Chondrocyte (in vitro differentiated cells): ENCODE results near the gene DXO. TPM values are rescaled to one million over a fixed set of nuclear protein-coding genes. Genes with fewer than 3 reads are reported as not detected.
"Not testable (repeated sequence)": the region's sequence is repeated elsewhere in the genome, so short reads cannot be mapped to it uniquely, and the experiment has no call there.

ENCODE experiments used
- DNase-seq: peaks from one replicate; pipeline ENCODE4 v3.0.0; 2021; ENCODE audit warnings: mixed read lengths, low spot score
- H3K27ac Mint-ChIP-seq: one replicate; pipeline ENCODE4 v1.8.0; 2021; ENCODE audit warnings: mild to moderate bottlenecking, moderate library complexity, mixed read lengths; ENCODE audit not compliant: unreplicated experiment
- H3K27me3 Mint-ChIP-seq: 2 replicates; pipeline ENCODE4 v1.8.0; 2021; ENCODE audit warnings: low read depth, mixed read lengths
- H3K36me3 Mint-ChIP-seq: 2 replicates; pipeline ENCODE4 v1.8.0; 2021; ENCODE audit warnings: low read depth, mixed read lengths
- H3K4me1 Mint-ChIP-seq: 2 replicates; pipeline ENCODE4 v1.8.0; 2021; ENCODE audit warnings: low read depth, mild to moderate bottlenecking, mixed read lengths
- H3K4me3 Mint-ChIP-seq: one replicate; pipeline ENCODE4 v1.8.0; 2021; ENCODE audit warnings: mild to moderate bottlenecking, moderate library complexity, mixed read lengths; ENCODE audit not compliant: unreplicated experiment
- H3K9me3 Mint-ChIP-seq: 2 replicates; pipeline ENCODE4 v1.8.0; 2021; ENCODE audit warnings: low read depth, mixed read lengths
- CTCF ChIP-seq: fragments of 200-600 bp; sonication (generic); IDR thresholded peaks from 2 replicates; pipeline ENCODE4 v1.5.0; 2021; ENCODE audit warnings: antibody characterized with exemption, mild to moderate bottlenecking, moderate library complexity
- total RNA-seq: library from RNA; stranded (reverse); gene quantifications from 3 replicates; pipeline ENCODE4 v1.2.1, GENCODE V29; 2021

The DXO gene
- total RNA-seq, 1 donor from 2014 or later = 25.9 TPM

DNA sequence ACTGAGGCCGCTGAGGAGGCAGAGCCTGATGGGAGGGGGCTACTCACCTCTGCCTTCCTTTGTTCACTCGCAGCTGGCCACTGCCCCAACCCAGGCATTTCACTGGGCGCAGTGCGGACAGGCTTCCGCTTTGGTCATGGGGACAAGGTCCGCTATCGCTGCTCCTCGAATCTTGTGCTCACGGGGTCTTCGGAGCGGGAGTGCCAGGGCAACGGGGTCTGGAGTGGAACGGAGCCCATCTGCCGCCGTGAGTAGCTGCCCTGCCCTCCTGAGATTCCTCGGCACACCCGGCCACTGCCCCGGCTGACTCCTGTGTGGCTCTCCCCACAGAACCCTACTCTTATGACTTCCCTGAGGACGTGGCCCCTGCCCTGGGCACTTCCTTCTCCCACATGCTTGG is 38.4 kb downstream of the DXO start:
- no peak for TF ChIP-seq CTCF
- no peaks in the 10 kb centered on the region for H3K4me1 Mint-ChIP-seq
- no peaks in the 10 kb centered on the region for H3K36me3 Mint-ChIP-seq
- peaks cover 9% of the 10 kb centered on the region for H3K27me3 Mint-ChIP-seq
- no peak overlapping the region for H3K4me3 Mint-ChIP-seq
- H3K9me3 Mint-ChIP-seq = no peaks in the 10 kb centered on the region
- H3K27ac Mint-ChIP-seq = no peak overlapping the region
- DNase-seq = no peak

- not testable (repeated sequence) for H3K4me1 Mint-ChIP-seq, DNase-seq, H3K27me3 Mint-ChIP-seq, H3K27ac Mint-ChIP-seq, H3K36me3 Mint-ChIP-seq, H3K4me3 Mint-ChIP-seq, H3K9me3 Mint-ChIP-seq
Observed at GRCh38 chr6:31932137-31932536, 39.8 kb downstream of the DXO start.

DNA sequence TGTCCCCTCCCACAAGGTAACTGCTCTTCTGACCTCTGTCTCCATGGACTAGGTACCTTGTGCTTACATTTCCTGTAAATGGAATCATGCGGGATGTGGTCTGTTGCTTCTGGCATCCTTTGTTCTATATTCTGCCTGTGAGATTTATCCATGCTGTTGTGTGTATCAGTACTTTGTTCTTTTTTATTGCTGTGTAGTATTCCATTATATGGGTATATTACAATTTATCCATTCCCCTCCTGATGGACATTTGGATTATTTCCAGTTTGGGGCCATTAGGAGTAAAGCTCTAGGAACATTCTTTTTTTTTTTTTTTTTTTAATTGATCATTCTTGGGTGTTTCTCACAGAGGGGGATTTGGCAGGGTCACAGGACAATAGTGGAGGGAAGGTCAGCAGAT is 41.0 kb downstream of the DXO start:
- Mint-ChIP-seq H3K4me3 (no peak overlapping the region), H3K9me3 (no peaks in the 10 kb centered on the region), H3K36me3 (no peaks in the 10 kb centered on the region), H3K27ac (no peak overlapping the region), H3K27me3 (peaks cover 9% of the 10 kb centered on the region), H3K4me1 (no peaks in the 10 kb centered on the region)
- no peak for TF ChIP-seq CTCF
- DNase-seq = no peak

GRCh38 chr6:31928672-31928939 is 43.3 kb downstream of the DXO start:
- Mint-ChIP-seq H3K27me3 (peaks cover 7% of the 10 kb centered on the region), H3K27ac (no peak overlapping the region), H3K4me3 (no peak overlapping the region), H3K4me1 (no peaks in the 10 kb centered on the region), H3K9me3 (no peaks in the 10 kb centered on the region), H3K36me3 (no peaks in the 10 kb centered on the region)
- TF ChIP-seq CTCF = no peak
- no peak for DNase-seq

- H3K4me1 Mint-ChIP-seq = no peaks in the 10 kb centered on the region
- H3K4me3 Mint-ChIP-seq = no peak overlapping the region
- H3K36me3 Mint-ChIP-seq = no peaks in the 10 kb centered on the region
- H3K27me3 Mint-ChIP-seq = peaks cover 4% of the 10 kb centered on the region
- no peaks in the 10 kb centered on the region for H3K9me3 Mint-ChIP-seq
- DNase-seq = no peak
- no peak overlapping the region for H3K27ac Mint-ChIP-seq
- TF ChIP-seq CTCF = no peak
Observed at GRCh38 chr6:31927863-31928671, 43.9 kb downstream of the DXO start.

- H3K36me3 Mint-ChIP-seq = no peaks in the 10 kb centered on the region
- H3K4me1 Mint-ChIP-seq = no peaks in the 10 kb centered on the region
- DNase-seq = no peak
- no peaks in the 10 kb centered on the region for H3K9me3 Mint-ChIP-seq
- no peak within 1 kb of the TSS for H3K27ac Mint-ChIP-seq
- no peak for TF ChIP-seq CTCF
- H3K27me3 Mint-ChIP-seq = no peaks in the 10 kb centered on the region
- H3K4me3 Mint-ChIP-seq = no peak within 1 kb of the TSS
Observed at GRCh38 chr6:31927242-31927862, 44.6 kb downstream of the DXO start, which contains the start of gene C2. Gene C2, plus strand, starts transcription at chr6:31927717. Its CDS starts 36 bp downstream, at chr6:31927753.
